GM18867 (cell line): Measurements from ENCODE around the gene CDC42.
"Not testable (repeated sequence)": the region's sequence is repeated elsewhere in the genome, so short reads cannot be mapped to it uniquely, and the experiment has no call there.

Experiments
- ATAC-seq: cut with Tn5 transposase; IDR thresholded peaks from one replicate; pipeline ENCODE4 v1.9.1; 2021; ENCODE audit warnings: mild to moderate bottlenecking, moderate library complexity; ENCODE audit not compliant: unreplicated experiment

CDC42 gene

DNA sequence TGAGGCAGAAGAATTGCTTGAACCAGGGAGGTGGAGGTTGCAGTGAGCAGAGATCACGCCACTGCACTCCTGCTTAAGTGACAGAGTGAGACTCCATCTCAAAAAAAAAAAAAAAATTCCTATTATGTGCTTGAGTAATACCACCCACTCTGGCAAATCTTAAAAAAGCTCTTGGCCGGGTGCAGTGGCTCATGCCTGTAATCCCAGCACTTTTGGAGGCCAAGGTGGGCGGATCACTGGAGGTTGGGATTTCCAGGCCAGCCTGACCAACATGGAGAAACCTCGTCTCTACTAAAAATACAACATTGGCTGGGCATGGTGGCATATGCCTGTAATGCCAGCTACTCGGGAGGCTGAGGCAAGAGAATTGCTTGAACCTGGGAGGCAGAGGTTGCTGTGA, 17.7 kb upstream of the CDC42 start:
- ATAC-seq = not testable (repeated sequence)

DNA sequence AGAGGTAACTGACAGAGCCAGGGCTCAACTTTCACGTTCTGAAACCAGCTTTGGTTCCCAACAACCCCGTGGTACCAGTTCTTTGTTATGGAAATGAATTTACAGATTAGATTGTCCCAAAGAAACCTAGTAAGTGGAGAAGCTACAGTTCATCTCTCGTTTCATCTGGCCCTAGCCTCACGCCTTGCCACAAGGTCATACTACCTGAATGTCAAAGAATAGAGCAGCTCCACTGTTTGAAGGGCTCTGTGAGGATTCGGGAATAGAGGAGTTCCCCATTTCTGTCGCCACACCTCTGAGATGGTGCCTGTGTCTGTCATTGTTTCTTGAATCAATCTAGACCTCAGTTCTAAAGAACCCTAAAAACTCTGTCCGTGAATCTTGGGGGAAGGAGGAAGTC, 15.0 kb upstream of the CDC42 start:
- no peak for ATAC-seq

DNA sequence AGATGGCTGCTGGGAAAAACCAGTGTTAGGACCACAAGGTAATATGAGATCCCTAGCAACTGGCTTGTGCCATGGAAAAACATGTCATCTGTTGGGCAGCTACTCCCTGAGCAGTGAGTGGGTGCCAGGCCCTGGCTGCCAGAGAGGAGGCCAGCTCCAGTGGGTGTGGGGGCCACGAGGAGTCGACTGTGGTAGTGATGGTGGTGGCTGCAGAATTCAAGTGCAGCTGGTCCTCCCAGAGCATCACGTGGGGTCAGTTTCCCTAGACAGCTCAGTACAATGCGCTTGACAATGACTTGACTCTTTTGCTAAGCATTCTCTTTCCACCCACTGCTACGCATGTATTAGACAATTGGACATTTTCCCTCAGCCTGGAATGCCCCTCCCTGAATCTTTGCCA, 14.5 kb upstream of the CDC42 start:
- ATAC-seq = no peak

DNA sequence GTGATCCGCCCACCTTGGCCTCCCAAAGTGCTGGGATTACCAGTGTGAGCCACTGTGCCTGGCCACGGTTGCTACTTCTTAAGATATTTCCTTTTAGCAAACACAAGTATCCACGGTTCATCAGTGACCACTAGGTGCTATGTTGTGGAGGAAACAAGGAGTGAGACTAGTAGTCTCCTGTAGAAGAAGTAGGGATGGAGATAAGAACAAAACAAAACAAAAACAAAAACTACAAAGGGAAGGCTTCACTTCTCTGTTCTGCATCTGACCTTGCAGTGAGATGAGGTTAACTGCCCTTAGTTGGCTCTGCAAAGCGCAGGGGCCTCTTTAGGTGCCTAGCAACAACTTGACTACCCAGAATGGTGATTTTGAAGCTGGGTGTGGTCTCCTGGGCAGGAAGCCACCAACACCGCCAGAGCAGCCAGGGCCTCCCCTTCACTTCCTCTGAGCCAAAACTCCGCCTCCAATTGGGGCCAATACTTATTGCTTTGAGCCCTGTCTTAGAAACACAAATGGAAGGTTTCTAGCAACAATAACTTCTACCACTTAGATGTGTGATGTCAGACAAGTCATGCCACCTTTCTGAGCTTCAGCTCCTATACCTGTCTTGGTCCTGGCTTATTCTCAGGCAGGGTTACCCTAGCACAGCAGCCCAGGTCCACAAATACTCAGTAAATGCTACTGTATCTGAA, 12.8 kb upstream of the CDC42 start:
- ATAC-seq = peak; percentile 94

DNA sequence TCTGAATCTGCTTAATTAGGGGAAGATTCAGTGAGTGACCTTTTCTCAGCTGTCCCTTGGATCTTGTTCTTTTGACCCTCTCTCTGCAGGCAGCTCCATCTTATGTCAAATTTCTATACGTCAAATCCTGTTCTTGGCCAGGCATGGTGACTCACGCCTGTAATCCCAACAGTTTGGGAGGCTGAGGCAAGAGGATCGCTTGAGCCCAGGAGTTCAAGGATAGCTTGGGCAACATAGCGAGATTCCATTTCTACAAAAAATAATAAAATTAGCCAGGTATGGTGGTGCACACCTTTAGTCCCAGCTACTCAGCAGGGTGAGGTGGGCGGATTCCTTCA, 12.3 kb upstream of the CDC42 start:
- ATAC-seq = no peak

DNA sequence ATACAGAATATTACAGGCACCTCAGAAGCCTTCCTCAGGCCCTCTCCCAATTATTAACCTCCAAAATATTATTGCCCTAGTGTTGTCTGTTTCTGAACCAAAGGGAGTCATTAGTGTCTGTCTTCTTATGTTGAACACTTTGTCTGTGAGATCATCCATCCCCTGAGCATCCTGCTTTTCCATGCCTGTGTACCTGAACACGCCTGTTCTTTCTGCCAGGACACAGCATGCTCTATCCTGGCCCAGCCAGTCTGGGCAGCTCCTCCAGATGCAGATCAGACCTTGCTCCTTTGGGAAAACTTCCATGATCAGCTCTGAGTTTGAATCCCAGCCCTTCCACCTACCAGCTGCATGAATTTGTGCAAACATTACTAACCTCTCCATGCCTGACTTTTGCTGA, 11.0 kb upstream of the CDC42 start:
- no peak for ATAC-seq

DNA sequence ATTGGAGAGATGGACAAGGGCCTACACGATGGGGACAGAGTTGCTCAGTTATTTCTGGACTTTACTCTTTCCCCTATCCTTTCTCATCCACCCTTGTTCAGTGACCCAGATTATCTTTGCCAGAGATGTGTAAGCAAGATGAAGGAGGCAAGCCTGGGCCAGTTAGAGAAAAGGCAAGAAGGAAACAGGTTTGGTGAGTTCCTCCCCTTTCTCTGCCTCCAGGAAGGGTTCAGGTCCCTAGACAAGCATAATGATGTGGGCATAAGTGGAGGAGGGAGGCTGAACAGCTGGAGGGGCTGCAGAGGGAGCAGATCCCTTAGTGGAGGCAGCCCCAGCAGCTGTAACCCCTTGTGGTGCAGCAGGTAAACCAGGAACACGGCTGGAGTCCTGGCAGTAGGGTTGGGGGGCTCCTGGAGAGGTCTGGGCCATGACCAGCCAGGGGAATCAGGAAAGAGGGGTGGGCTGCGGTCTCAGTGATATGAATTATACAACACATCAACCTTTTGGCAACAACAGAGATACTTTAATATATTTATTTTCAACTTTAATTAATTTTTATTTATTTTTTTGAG, 9.2 kb upstream of the CDC42 start:
- no peak for ATAC-seq

DNA sequence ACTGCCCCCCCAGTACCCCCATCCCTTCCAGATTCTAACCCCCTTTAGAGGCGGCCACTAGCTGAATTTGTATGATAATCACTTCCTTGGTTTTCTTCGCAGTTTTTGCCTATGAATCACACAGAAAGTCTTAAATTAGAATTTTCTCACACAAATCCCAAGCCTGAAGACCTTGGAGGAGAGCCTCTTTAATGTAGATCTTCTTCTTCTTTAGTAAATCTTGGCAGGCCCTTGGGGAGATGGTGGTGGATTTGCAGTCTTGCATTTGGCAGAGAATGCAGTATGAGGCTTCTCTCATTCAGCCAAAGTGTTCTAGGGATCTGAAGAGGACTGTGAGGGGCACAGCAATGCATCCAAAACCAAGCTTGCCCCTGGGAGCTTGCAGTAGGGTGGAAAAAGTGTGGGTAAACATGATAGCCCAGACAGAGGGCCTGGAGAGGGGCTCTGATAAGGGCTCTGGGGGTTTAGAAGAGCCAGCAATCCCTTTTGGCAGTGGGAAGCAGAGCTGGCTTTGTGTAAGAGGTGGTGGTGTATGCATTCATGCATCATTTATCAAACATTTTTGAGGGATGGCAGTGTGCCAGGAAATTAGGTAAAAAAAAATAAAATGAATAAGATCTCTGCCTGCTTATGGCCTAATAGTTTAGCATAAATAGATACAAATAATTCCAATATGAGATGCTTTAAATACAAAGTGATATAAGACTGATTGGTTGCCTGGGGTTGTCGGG, 7.7 kb upstream of the CDC42 start:
- no peak for ATAC-seq

DNA sequence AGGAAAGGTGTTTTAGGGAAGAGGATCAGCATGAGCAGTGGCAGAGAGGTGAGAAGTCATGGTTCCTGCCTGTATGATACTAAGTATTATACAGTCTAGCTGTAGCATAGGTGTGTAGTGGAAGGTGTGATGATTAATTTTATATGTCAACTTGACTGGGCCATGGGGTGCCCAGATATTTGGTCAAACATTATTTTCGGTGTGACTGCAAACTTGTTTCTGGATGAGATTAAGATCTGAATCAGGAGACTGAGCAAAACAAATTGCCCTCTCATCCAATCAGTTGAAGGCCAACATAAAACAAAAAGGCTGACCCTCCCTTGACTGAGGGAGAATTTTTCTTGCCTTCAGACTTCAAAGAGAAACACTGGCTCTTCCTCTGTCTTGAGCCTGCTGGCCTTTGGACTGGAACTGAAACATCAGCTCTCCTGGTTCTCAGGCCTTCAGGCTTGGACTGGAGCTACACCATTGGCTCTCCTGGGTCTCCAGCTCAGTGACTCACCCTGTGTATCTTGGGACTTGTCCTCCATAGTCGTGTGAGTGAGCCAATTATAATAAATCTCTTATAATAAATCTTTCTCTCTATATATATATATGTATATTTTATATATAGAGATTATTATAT, 6.8 kb upstream of the CDC42 start:
- no peak for ATAC-seq

DNA sequence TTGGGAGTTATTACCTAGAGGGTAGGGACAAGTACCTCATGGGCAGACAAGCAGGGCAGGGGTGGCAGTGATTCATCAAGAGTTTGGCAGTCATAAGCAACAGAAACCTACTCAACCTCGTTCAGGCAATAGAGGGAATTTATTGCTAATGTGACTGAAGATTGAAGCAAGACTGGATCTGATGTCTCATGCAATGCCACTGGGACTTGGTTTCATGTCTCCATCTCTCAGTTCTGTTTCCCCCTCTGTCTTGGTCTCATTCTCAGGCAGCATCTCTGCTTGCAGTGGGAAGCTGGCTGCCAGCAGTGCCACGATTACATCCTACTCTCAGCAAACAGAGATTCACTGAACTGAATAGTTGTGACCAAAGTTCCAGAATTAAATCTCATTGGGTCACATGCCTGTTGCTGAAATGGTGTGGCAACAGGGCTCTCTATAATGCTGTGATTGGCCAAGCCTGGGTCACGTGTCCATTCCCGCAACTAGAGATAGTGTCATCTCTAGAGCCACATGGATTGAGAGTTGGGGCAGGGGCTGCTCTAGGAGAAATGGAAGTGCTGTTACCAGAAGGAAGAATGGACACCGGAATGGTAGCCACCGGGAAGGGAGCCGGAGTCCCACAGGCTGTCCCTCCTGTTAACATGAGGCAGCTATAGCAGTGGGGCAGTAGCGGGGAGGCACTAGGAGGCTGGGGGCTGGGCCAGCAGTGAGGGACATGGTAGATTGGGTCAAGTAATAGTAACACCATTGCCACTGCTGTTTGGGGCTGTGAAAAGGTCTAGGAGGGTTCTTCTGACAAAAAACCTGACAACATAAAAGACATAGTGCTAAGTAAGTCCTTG, 3.9 kb upstream of the CDC42 start:
- ATAC-seq = no peak

DNA sequence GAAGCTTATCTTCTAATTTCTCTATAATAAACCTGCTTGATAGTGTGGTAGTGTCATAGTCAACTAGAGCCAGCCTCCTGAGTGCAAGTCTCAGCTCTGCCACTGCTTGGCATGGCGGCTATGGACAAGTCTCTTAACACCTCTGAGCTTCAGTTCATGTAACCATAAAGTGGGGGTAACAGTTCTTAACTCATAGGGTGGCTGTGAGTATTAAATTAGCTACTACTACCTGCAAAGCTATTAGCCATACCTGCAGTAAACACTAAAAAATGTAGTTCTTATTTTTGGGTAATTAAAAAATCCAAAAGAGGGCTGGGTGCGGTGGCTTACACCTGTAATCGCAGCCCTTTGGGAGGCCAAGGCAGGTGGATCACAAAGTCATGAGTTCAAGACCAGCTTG, 2.2 kb upstream of the CDC42 start:
- no peak for ATAC-seq

DNA sequence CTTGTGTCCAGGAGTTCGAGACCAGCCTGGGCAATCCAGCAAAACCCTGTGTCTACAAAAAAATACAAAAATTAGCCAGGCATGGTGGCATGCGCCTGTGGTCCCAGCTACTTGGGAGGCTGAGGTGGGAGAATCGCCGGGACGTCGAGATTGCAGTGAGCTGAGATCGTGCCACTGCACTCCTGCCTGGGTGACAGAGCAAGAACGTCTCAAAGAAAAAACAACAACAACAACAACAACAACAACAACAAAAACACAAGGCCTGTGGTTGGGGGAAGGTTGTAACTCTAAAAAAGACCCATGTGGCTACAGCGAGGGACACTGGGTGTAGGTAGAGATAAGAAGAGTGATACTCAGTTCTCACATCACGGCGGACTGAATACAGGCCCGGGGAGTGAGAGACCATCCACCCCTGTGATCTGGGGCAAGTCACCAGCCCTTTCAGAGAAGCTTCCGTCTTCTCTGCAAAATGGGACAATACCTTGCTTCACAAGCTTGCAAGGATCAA, 848 bp upstream of the CDC42 start:
- ATAC-seq = no peak

DNA sequence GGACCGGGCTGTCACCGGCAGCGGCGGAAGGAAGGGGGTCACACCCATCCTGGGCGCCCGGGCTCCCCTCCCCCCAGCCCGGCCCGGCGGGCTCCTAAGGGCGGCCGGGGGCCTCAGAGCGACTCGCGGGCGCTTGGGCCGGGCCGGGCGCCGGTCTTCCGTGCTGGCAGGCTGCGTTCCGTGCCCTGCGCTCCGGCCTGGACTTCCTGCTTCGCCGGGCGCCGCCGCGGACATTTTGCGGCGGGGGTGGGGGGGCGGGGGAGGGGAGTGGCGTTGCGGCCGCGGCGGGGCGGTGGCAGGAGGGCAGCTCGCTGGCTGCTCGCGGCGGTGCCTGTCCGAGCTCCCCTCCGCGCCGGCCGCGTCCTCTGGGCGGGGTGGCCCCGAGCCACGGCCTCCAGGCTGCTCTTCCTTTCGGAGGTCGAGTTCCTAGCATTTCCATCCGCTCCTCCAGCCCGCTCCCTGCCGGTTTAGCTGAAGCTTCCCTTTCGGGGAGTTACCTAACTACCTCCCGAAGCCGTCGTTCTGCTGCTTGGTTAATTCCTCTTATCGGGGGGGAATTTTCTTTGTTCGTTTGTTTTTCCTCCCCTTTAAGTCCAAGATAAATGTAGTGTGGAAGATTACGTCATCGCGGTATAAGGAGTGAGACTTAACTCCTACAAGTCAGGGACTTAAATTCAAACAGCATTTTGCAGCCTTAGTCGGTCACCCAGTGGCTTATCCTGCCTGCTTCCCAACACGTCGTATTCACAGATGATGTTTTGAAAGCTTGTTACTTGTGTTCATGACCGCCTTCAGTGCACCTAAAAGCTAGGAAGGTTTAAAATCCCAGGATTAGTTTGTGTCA, 730 bp downstream of the CDC42 start:
- ATAC-seq = peak; percentile 37

DNA sequence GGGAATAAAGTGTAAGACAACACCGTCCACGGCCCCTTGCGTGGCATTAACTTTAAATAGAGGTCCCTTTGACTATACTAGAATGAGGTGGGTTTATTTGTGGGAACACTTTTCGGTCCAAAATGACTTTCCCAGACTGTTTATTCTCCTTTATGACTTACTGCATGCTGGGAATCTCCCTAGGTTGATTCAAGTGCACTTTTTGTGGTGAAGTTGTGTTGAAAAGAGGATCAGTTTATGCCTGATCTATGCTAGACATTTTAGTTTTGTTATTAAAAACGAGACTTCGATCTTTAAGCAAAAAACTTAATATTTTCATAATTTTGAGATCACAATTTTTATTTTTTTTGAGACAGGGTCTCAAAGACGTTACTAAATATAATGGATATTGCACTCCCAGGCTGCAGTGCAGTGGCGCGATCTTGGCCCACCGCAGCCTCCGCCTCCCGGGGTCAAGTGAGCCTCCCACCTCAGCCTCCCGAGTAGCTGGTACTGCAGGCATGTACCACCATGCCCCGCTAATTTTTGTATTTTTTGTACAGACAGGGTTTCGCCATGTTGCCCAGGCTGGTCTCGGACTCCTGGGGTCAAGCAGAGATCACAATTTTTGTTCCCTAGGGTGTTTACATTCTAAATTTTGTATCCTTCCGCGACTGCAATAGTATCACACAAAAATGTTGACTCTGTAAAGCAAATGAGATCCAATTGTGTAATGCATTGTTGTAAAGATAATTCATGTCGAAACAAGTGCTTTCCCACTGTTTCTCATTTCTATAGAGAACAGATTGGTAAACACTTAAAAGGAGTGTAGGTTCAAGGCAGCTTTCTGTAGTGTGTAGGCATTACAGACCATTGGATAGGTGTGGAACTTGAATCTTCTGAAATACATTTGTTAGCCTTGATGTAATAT, 1.6 kb downstream of the CDC42 start:
- no peak for ATAC-seq

DNA sequence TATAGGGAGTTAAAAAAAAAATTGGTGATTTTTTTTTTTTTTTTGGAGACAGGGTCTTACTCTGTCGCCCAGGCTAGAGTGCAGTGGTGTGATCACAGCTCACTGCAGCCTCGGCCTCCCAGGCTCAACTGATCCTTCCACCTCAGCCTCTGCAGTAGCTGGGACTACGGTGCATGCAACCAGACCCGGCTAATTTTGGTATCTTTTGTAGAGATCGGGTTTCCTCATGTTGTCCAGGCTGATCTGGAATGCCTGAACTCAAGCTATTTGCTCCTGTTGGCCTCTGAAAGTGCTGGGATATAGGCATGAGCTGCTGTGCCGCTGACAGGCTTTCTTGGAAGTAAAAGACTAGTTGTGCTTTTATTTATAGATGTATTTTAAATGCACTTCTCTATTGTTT, 3.0 kb downstream of the CDC42 start:
- no peak for ATAC-seq

DNA sequence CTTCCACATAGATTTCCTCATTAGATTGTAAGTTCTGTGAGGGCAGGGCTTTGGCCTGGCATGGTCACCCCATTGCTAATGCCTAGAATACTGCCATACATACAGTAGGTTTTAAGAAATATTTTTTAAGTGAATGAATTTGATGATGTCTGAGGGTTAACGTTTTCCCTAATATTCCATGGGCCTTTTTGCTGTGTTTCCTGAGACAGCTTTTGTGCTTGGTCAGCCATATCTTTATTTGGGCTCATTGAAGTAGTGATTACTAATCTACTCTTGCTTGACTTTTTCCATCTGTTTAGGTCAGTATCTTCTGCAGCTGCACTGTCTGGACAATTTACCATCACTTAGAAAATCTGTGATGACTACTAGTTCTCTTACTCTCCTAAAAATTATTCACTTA, 3.5 kb downstream of the CDC42 start:
- no peak for ATAC-seq

DNA sequence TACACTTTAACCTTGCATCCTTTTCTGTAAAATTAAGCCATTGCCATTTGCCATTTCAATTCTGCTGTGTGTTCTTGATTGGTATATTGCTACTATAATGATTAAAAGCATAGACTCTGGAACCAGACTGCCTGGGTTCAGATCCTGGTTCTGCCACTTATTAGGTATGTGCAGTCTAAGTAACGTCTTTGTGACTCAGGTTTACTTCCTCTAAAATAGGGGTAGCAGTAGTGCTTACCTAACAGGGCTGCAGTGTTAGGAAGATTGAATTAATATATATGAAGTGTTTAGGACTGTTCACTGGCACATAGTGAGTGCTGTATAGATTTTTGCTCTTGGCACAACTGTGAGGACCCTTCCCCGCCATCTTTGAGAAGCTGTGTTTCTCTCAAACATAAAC, 4.4 kb downstream of the CDC42 start:
- ATAC-seq = no peak

DNA sequence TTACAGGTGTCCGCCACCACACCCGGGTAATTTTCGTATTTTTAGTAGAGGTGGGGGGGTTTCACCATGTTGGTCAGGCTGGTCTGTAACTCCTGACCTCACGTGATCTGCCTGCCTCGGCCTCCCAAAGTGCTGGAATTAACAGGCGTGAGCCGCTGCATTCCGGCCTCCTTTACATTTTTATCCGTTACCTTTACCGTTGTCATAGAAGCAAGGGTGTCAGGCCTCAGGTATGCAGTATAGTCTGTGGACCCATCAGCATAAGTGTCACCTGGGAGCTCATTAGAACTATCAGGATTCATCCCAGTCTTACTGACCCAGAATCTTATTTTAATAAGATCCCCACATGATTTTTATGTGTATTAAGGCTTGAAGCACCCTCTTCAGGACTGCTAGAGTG, 5.4 kb downstream of the CDC42 start:
- ATAC-seq = no peak

DNA sequence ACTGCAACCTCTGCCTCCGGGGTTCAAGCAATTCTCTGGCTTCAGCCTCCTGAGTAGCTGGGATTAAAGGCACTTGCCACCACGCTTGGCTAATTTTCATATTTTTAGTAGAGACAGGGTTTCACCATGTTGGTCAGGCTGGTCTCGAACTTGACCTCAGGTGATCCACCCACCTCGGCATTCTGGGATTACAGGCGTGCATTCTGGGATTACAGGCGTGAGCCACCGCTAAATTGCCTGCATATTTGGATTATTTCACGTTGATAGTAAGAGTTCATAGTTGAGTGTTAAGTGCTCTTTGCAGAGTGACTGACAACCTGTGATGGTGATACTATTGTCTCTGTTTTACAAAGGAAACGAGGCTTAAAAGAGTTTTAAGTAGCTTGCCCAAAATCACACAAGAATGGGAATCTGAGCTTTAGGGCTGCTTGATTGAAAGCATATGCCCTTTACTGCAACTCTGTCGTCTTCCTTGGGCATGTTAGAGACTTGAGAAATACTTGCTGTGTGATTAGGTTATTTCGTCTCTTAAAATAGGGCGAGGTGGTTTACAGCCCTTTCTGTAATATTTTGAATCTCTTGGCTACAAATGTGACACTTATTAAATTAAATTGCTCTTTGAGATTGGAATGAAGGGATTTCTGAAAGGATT, 12.4 kb downstream of the CDC42 start:
- no peak for ATAC-seq
